ENCODE results near the gene KCNJ4.
"Not testable (repeated sequence)": the region's sequence is repeated elsewhere in the genome, so short reads cannot be mapped to it uniquely, and the experiment has no call there.

KCNJ4 gene

DNA sequence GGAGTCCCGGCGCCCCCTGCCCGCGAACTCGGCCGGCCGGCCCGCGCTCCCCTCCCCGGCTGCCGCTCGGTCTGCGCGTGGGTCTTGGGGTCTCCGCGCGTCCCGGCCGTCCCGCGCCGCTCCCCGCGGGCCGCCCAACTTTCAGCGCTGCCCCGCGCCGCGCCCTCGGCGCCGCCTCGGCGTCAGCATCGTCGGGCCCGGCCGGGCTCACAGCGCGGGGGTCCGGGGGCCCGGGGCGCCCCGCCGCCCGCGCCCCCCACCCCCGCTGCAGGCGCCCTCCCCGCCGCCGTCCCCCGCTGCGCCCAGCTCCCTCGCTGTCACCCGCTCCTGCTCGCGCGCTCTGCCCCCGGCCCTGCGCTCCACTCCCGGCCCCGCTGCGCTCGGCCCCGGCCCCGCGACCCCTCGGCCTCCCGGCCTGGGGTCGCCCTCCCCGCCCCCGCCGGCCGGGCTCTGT lies at the start of gene KCNJ4:
Gene KCNJ4, minus strand, starts transcription at position 124 of the 454 bp plus-strand sequence. CDS start 27,067 bp downstream, outside the sequence.
- no peak for DNase-seq

DNA sequence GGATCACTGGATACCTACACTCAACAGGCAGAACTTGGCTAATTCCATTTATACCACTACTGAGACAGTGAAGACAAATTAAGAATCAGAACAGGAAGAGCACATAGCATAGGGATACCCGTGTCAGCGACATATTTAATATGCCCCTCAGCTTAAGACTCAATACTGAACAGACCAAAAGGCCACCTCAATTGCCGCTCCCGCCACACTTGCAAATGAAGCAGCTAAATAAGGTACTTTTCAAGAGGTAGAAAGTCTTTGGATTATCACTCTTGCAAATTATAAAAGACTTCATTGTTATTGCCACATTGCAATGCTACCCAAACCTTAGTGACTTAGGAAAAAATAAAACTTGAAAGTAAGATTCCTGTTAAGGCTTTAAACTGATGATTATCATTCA lies 48.0 kb upstream of the KCNJ4 start:
- no peak for DNase-seq

DNA sequence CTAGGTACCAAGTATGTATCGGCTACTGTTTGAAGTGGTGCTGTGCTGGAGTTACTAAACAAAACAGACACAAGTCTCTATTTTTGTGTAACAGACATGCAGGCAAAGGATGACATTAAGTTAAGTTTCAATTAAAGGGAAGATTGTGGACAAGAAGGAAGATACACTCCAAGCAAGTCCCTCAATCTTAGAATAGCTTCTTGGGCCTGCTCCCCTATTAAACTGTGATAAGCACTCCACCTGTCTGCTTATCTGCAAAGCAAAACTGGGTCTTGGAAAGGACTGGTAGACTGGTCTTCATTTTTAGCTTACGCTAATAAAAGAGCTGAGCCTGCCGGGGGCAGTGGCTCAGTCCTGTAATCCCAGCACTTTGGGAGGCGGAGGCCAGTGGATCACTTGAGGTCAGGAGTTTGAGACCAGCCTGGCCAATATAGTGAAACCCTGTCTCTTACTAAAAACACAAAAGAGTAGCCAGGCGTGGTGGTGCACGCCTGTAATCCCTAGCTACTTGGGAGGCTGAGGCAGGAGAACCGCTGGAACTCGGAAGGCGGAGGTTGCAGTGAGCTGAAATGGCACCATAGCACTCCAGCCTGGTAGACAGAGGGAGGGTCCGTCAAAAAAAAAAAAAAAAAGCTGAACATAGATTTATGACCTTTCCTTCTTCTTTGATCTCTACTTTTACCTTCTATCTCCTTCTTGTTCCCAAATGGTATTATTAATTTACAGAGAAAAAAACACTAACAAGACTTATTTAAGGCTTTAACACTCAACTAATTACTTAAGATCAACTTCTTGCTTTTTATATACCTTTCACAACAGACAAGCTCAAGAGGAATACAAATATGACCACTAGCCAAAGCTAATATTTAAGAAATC lies 47.0 kb upstream of the KCNJ4 start:
- DNase-seq = no peak

DNA sequence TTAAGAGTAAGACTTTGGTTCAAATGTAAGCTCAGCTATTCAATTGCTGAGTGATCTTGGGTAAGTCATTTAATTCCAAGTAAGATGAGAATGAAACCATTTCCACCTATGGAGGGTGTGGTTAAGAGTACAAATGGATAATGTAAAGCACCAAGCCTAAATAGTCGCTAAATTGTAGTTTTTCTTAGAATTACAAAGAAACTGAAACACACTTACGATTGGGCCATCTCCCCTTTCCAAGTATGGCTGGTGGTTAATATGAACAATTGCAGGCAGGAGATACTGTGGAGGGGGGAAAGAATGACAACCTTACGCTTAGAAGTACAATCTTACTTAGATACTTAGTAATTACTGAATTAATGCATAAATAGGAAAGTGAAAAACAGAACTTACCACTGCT lies 42.9 kb upstream of the KCNJ4 start:
- DNase-seq = no peak

DNA sequence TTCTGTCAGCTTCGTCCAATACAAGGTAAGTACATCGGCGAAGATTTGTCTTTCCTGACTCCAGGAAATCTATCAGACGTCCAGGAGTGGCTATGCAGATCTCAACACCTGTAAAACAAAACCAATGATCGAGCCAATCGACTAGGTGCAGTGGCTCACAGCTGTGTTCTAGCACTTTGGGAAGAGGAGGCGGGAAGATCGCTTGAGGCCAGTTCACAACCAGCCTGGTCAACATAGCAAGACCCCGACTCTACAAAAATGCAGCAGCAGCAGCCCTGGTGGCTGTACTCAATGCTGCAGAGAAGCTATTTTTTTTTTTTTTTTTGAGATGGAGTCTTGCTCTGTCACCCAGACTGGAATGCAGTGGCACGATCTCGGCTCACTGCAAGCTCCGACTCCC lies 39.9 kb upstream of the KCNJ4 start:
- no peak for DNase-seq

DNA sequence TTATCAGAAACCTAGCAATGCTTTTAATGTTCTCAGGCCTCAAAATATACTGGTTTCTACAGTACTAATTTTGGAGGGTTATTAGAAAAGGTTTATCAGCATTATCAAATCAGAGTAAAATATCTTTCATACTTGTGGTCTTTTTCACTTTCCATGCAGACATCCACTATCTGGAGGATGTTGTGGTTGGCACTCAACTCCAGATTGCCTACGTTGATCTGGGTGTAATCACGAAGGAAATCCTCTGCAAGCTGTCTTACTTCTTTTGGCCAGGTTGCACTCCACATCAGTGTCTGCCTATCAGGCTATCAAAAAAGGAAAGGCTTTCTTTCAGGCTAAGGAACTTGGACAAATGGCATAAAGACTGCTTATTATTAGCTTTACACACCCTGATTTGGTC lies 39.5 kb upstream of the KCNJ4 start:
- DNase-seq = no peak

DNA sequence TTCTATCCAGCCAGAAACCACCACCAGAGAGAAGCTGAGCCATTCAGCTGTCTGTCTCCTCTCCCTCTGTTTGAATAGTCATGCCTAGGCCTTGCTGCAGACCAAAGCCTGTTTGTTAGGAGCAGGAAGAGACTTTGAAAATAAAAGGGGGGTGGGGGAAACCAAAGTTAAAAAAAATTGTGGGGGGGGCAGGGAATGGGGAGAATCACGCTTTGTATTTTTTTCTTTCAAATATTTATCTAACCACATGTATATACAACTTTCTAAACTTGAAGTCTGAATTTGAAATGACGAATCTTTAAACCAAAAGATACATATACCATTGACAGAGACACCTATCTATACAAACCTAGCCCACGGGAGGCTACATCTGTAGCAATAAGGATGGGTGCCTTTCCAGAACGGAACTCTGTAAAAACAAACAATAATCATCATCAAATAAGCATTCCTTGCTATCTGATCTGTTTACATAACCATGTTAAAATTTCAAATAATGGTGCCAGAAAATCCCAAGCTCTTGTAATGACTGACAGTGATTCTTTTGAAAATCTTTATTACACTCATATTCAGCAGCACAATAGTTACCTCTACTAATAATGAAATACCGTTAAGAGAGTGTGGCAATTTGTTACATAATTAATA lies 36.8 kb upstream of the KCNJ4 start:
- no peak for DNase-seq

DNA sequence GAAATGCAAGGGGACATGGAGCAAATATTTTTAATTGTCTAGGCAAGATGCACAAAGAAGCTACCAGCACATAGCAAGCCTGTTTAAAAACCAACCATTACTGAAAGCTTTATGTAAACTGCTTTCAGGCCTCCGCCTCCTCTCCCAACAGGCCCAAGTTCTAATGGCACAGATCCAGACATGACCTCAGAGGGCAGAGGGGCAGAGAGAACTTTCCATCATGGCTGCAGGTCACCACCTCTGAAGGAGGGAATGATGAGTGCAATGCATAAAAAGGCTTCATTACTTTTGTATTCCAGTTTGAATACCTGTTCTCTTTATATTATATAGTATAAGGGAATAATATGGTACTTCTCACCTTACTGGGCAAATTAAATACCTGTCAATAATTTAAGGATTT lies 35.9 kb upstream of the KCNJ4 start:
- DNase-seq = no peak

DNA sequence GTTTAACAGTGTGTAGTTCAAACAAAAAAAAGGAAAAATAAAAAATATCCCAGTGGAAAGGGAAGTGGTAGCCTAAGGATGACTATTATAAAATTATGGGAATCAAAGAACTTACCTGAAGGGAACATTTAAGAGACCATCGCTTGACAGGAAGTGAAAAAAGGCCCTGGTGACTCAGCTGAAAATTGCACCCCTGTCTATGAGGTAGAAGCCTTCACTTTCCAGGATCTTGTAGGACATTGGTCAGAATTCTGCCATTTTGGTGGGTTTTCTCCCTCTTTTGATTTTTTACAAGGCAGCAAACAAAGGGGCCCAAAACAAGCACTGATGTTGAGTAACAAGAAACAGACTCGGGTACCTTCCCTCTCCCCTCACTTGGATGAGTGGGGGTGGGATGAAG lies 35.5 kb upstream of the KCNJ4 start:
- no peak for DNase-seq

DNA sequence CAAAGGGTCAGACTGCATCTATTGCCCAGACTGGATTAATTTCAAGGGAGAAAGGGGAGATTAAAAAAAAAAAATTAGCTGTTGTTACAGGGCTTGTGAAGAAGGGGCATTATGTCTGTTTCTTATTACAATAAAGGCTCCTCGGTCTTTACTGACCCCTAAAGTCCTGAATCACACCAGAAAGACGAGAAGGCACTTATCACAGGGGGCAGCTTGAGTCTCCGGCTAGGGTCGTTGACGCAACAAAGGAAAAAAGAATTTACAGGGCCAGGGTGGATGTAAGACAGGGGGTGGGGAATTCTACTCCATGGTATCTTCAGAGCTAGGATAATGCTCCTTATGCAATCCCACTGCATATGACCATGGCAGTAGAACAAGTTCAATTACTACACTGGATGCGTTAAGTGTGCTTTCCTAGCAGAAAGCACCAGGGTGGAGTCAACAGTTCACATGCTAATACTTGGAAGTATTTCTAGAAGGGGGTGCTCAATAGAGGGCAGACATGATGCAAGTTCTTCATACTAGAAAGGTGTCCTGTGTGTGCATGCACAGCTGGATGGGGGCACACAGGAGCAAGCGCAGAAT lies 34.7 kb upstream of the KCNJ4 start:
- DNase-seq = no peak

DNA sequence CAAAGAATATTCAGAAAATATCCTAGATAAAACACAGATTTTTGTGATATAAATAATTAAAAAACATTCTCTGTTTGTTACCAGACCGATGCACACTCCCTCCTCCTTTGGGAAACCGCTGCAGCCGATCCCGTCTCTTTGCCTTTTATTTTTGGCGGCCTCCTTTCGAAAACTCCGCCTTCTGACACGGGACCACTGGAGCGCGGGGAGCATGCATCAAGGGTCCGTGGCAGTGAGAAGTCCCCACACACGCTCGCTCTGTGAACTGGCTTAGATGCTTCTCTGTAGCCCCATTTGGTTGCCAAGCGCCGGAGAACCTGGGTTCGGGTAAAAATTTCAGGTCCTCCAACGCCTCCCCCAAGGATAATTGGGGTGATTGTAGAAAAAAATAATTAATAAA lies 34.1 kb upstream of the KCNJ4 start:
- DNase-seq = no peak

DNA sequence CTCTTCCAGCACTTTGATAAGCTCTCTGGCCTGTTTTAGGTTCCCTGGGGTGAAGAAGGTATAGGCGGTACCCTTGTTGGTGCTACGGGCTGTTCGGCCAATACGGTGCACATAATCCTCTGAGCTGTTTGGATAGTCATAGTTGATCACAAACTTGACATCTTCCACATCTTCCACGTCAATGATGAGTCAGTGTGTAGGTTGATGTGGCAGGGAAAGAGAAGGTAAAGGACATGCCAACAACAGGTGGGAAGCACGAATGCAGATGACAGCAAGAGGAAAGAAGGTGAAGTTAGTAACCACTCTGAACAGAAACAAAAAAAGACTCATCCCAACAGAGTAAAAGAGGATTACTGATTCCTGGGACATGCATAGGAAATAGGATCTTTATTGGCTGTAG lies 32.9 kb upstream of the KCNJ4 start:
- no peak for DNase-seq

DNA sequence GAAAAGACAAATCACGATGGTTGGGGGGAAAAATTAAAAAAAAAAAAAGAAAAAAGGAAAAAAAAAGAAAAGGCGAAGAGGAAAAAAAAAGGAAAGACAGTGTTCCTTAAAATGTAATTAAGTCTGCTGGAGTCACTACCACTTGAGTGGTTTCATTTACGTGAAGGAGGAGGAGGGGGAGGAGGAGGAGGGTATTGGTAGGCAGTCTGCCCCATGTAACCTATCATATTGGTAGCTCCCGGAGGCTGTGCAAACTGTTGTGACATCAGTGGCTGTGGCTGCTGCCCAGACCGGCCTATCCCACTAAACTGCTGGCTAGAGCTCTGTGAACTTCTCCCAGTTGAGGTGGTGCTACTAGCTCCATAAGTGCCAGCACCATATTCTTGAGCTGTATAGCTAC lies 30.8 kb upstream of the KCNJ4 start:
- no peak for DNase-seq

DNA sequence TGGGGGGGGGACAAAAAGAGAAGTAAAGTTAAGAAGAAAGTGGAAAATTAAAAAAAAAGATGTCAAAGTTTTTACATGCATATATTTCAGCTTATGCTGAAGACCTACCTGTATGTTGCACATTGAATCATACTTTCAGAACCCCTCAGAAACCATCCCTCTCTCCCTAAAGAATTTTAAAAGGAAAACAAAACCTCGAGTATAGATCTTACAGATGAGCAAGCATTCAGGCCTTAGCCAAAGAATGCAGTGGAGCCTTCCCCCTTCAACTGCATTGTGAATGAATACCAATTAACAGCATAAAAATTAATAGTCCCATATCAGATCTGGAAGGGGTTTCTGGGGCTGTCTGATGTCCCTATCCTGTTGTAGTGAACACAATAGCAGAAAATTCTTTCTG lies 29.2 kb upstream of the KCNJ4 start:
- no peak for DNase-seq

DNA sequence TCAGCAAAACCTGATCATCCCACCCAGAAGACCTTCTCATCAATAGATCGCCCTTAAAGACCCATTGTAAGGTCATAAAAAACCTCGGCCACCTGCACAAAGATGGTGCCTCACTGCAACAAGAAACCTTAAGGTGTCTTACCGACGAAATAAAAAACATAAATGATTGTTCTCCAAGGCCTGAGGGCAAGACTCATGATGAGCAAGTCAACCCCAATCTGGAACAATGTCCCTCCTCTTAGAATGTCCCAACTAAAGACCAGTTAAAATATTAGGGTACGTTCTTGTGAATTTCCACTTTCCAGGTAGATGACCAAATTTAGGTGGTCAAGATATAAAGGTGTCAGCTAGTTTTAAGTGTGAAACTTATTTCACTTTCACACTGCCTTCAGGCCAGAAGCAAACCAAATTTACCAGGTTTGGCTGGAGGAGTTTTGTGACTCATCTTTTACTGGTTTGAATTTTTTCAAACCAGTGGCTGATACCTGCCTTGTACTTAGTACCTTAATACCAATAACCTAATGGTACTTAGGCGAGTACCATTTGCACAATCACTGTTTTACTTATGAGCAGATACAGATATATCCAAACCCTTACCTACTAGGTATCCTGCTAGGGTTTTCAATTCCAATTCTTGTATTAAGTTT lies 27.8 kb upstream of the KCNJ4 start:
- DNase-seq = no peak

DNA sequence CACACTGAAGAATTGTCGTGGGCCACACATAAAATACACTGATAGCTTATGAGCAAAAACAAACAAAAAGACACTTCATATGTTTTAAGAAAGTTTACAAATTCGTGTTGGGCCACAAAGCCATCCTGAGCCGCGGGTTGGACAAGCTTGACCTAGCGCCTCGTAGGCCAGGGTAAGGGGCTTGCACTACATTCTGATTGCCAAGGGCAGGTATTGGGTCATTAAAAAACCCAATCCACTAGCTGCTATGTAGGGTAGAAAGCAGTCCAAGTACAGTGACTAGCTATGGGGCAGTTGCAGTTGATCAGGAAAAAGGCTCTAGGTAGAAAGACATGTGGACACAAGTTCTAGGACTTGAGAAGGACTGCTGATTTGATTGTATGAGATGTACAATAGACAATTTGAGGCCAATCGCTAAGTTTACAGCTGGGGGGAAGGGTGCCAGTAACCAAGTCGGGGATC lies 26.9 kb upstream of the KCNJ4 start:
- no peak for DNase-seq

DNA sequence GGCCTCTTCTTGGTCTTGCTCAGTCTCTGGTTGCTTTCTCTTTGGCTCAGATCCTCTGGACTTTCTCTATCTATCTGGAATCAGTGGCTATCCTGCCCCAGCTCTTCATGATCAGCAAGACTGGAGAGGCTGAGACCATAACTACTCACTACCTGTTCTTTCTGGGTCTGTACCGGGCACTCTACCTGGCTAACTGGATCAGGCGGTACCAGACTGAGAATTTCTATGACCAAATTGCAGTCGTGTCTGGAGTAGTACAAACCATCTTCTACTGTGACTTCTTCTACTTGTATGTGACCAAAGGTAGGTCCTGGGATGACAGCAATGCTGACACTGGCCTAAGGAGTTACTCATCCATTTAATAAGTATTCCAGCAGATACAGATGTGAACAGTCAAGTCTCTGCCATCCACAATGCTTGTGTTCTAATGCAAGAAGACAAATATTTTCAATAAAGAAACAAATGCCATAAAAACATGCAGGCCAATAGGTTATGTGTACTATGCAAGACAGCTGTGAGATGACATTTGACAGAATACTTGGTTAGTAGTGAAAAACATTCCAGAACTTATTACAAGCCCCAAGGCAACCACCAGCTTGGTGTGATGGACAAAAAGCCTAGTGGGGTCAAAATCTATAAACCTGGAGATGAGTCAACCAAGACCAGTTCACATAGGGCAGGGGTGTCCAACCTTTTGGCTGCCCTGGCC lies 26.3 kb upstream of the KCNJ4 start:
- no peak for DNase-seq

DNA sequence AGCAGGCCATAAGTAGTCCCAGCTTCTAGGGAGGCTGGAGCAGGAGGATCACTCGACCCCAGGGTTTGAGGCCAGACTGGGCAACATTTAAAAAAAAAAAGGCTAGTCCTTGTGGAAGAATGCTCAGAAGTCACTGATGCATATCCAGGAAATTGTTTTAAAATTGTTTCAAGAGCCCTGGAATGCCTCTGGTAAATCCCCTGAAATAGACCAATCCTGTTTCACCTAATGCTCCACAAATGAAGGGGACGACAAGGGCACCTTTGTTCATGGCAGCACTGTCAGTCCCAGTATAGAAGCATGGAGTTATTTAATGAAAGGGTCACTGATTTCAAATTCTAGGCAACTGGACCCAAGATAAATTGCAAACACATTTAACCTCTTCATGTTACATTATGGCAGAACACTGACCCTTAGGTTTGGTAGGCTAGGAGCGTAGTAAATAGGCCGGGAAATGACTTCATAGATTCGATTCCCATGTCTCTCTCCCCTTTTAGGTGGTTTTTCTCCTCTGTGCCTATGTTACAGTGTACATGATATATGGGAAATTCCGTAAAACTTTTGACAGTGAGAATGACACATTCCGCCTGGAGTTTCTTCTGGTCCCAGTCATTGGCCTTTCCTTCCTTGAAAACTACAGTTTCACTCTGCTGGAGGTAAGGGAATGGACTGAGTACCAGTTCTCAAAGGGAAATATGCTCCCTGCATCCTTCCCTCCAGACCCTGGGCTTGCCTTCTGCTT lies 24.3 kb upstream of the KCNJ4 start:
- no peak for DNase-seq

DNA sequence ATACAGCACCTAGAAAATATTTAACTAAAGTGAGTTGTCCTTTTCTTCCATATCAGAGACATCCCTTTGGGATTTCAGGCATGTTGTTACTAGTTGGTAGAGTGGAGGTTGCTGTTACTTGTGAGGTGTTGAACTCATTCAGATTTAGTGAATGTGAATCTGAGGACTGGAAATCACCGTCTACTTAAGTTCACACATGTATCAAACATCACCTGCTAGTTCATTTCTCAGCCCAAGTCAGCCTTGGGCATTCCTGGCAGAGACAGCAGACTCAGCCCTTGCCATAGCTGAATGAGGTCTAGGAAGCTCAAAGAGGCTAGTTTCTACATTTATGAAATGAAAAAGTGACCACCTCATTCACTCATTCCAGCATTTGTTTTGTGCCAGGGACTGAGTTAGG lies 22.6 kb upstream of the KCNJ4 start:
- DNase-seq = no peak

DNA sequence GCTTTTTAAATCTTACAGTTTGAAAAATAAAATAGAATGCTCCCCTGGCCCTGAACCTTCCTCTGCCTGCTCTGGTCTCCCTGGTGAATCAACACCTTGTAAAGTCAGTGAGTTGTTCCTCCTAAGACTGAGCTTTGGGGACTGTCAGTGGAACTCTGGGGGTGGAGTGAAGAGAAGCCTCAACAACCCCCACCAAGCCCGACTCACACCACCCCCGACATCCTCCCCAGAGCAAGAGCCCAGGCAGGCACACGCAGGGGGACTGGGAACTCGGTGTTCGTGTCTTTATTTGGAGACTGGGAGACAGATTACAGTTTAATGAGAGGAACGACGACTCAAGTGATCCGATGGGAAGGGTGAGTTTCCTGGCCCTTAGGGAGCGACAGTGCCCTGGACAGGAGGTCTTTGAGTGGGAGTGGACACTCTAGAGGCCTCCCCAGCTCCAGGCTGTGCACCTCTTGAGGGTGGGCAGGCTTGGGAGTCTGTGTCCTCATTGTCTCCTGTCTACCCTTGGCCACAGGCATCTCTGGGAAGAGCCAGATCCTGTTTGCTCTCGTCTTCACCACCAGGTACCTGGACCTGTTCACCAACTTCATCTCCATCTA lies 19.1 kb upstream of the KCNJ4 start:
- no peak for DNase-seq

DNA sequence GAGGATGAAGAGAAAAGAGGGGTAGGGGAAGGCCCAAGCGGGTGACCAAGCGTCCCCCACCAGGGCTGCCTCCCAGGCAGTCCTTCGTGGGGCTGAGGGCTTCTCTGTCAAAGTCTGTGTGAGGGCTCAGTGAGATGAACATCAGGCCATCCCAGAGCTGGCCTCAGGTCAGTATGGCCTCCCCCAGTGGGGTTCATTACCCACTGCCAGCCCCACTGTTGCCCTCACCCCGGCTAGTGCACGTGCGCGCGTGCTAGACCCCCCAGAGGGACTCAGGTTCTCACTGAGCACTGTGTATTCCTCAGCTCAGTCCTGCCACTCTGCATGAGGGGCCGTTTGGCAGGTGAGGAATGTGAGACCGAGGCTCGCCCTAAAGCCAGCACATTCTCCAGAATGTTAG lies 16.2 kb upstream of the KCNJ4 start:
- no peak for DNase-seq

DNA sequence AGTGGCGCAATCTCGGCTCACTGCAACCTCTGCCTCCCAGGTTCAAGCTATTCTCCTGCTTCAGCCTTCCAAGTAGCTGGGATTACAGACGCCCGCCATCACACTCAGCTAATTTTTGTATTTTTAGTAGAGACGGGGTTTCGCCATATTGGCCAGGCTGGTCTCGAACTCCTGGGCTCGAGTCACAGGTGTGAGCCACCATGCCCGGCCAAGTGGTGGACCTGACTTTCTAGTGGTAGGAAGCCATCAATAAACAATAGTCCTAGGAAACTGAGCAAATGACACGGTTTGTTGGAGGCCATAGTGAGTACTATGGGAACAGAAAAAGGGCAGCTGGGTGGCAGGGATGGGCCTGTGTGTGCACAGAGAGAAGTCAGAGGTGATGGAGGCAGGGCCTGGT lies 15.2 kb upstream of the KCNJ4 start:
- not testable (repeated sequence) for DNase-seq
